GM12801 (cell line): Measurements from ENCODE around the gene RABEP2.

Source experiments
- CTCF ChIP-seq: IDR thresholded peaks from one replicate; pipeline ENCODE4 v1.5.1; 2011; ENCODE audit warnings: control low read depth; ENCODE audit not compliant: insufficient read length; ENCODE audit errors: extremely low read depth

RABEP2 gene

DNA sequence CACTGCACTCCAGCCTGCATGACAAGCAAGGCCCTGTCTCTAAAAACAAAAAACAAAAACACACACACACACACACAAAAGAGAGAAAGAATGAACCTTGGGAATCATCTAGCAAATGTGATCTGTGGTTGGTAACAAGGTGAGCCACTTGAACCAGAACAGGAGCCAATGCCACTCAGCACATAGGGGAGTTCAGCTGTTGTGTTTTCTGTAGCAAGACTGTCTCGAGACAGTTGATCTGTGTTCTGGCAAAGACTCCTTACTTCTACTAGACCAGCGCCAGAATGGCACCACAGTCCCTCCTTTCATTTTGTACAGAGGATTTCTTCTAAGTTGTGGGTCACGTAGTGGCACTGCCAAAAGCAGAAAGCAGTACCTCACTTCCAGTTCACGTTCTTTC, 26.1 kb downstream of the RABEP2 start:
- no peak for TF ChIP-seq CTCF

- no peak for TF ChIP-seq CTCF
These were observed 26.8 kb downstream of the RABEP2 start for GRCh38 chr16:28898266-28898665.

GRCh38 chr16:28897826-28898225, 27.2 kb downstream of the RABEP2 start:
- TF ChIP-seq CTCF = no peak

GRCh38 chr16:28895609-28896008, 29.4 kb downstream of the RABEP2 start:
- no peak for TF ChIP-seq CTCF

DNA sequence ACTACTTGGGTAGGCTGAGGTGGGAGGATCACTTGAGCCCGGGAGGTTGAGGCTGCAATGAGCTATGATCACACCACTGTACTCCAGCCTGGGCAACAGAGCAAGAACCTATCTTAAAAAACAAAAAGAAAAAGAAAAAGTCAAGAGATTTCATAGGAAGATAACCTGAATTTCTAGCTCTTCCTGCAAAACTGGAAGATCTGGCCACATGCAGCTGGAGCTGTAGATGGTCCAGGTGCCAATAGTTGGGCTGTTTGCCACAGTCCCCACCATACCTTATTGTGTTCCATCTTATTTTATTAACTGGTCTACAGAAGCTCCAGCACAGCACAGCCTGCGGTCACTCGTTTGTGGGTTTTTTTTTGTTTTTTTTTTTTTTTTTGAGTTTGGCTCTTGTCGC, 31.7 kb downstream of the RABEP2 start:
- no peak for TF ChIP-seq CTCF

- no peak for TF ChIP-seq CTCF
These were observed 32.8 kb downstream of the RABEP2 start for GRCh38 chr16:28891964-28892890.

- no peak for TF ChIP-seq CTCF
These were observed 38.1 kb downstream of the RABEP2 start for GRCh38 chr16:28886945-28887344.
